HG03558 (cell line): ENCODE data around the gene CACNB4.
"Not testable (repeated sequence)": the region's sequence is repeated elsewhere in the genome, so short reads cannot be mapped to it uniquely, and the experiment has no call there.

Source experiments
- ATAC-seq: cut with Tn5 transposase; IDR thresholded peaks from one replicate; pipeline ENCODE4 v1.9.1; 2021; ENCODE audit warnings: moderate number of reproducible peaks; ENCODE audit not compliant: unreplicated experiment; ENCODE audit errors: extremely low read depth

The CACNB4 gene

GRCh38 chr2:151802315-151802714 is 296.5 kb downstream of the CACNB4 start:
- ATAC-seq: no peak

GRCh38 chr2:151799886-151800292 is 299.0 kb downstream of the CACNB4 start:
- ATAC-seq: no peak

DNA sequence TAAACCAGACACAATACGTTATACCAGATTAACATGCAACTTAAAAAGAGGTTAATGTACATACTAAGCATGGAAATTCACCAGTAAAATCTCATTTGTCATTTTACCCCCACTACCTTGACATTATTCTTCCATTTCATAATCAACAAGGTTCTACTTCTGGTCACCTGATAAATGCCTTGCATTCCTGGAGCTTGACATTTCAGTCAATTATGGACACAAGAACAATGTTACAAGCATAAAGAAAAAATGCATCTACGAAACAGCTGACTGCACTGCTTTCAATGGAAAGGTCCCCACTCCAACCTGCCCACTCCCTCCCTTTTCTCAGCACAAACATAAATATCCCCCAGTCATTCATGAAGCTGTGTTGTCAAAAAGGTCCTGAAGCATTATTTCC is 302.1 kb downstream of the CACNB4 start:
- no peak for ATAC-seq

GRCh38 chr2:151795646-151796240 is 303.1 kb downstream of the CACNB4 start:
- no peak for ATAC-seq

DNA sequence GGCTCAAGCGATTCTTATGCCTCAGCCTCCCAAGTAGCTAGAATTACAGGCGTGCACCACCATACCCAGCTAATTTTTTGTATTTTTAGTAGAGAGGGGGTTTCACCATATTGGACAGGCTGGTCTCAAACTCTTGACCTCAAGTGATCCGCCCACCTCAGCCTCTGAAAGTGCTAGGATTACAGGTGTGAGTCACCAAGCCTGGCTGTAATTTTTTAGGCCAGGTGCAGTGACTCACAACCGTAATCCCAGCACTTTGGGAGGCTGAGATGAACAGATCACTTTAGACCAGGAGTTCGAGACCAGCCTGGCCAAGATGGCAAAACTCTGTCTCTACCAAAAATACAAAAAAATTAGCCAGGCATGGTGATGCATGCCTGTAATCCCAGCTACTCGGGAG is 304.4 kb downstream of the CACNB4 start:
- ATAC-seq: not testable (repeated sequence)

DNA sequence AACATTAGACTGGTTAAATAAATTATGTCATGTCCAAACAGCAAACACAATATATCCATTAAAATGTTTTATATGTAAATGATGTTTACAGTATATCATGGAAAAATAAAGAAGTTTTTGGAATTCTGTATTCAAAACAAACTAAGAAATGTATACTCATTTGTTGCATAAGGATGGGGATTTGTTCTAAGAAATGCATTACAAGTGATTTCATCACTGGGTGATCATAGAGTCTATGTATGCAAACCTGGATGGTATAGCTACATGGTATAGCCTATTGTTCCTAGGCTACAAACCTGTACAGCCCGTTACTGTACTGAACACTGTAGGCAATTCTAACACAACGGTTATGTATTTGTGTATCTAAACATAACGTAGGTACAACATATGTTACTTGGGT is 305.7 kb downstream of the CACNB4 start:
- no peak for ATAC-seq

GRCh38 chr2:151792589-151792988 is 306.3 kb downstream of the CACNB4 start:
- no peak for ATAC-seq

DNA sequence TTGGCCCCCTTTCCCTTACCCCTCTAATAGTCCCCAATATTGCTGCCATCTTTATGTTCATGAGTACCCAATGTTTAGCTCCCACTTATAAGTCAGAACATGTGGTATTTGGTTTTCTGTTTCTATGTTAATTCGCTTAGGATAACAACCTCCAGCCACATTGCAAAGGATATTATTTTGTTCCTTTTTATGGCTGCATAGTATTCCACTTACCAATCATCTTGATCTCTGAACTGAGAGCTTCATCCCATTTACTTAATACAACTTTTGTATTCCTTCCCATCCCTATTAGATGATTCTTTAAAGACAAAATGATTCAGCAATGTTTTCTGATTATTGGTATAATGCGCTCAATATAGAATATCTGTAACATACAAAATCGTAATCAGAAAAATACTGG is 307.3 kb downstream of the CACNB4 start:
- ATAC-seq: no peak

GRCh38 chr2:151790689-151791088 is 308.2 kb downstream of the CACNB4 start:
- ATAC-seq: no peak

- ATAC-seq: no peak
Observed at GRCh38 chr2:151789055-151789834, 309.6 kb downstream of the CACNB4 start.

DNA sequence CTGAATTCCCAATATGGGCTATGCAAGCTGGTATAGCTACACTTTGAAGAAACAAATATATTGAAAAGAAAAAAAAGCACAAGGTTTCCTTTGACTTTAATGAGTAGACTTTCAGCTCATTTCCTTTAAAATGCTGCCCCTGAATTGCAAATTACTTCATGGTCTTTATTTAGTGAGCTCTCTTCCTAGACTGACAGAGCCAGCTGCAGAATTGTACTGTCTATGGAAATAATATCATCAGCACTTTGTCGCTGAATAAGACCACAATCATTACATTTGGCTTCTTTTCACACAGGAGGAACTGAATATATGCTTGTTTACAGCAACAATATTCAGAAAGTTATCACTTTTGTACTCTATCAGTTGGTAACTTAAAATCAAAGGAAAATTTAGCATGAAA is 312.4 kb downstream of the CACNB4 start:
- ATAC-seq: no peak

- ATAC-seq: no peak
Observed at GRCh38 chr2:151786077-151786476, 312.8 kb downstream of the CACNB4 start.

GRCh38 chr2:151783133-151783520 is 315.7 kb downstream of the CACNB4 start:
- no peak for ATAC-seq
